PC-3 (cell line): ENCODE measurements around the gene TRMT2A.

ENCODE experiments used
- CTCF ChIP-seq: fragments of 300-600 bp; sonication (generic); conservative IDR thresholded peaks from 2 replicates; pipeline ENCODE4 v1.5.1; 2017; ENCODE audit warnings: antibody characterized with exemption, low read depth, mild to moderate bottlenecking, low read length
- EZH2 ChIP-seq: fragments of 300-600 bp; sonication (generic); IDR thresholded peaks from one replicate; pipeline ENCODE4 v1.6.1; 2017; ENCODE audit warnings: antibody characterized with exemption, mild to moderate bottlenecking, low read length; ENCODE audit not compliant: unreplicated experiment
- EZH2phosphoT487 ChIP-seq: fragments of 300-600 bp; sonication (generic); IDR thresholded peaks from 2 replicates; pipeline ENCODE4 v1.6.1; 2018; ENCODE audit warnings: mild to moderate bottlenecking, antibody characterized with exemption, low read length, borderline replicate concordance

- TF ChIP-seq CTCF (no peak), EZH2phosphoT487 (no peak), EZH2 (no peak)
Observed at GRCh38 chr22:20137113-20137512, 20.1 kb upstream of the TRMT2A start.
